IMR-90 (cell line): ENCODE measurements around the gene LRRIQ4. TPM values are rescaled to one million over a fixed set of nuclear protein-coding genes. Genes with fewer than 3 reads are reported as not detected.

Source experiments
- ATAC-seq: fragments of 200-7000 bp; cut with Tn5 transposase; 2 replicates; pipeline ENCODE4 v1.9.1; 2020; ENCODE audit warnings: low read depth, mild to moderate bottlenecking, moderate library complexity
- BruUV-seq: library from RNA; stranded (reverse); fragments of 400-500 nt; replicated peaks from 2 replicates; lab custom pipeline; 2021; lab: Mats Ljungman, UMichigan
- CTCF ChIA-PET: fragments of 300-600 bp; formaldehyde crosslinking; extraction: SDS; loops from one replicate; lab custom pipeline; 2021; ENCODE audit warnings: antibody characterized with exemption; lab: Yijun Ruan, JAX
- POLR2A ChIA-PET: fragments of 300-600 bp; sonication (Branson Sonifier 250); formaldehyde crosslinking; loops from one replicate; lab custom pipeline; 2022; ENCODE audit warnings: antibody characterized with exemption; ENCODE audit not compliant: unreplicated experiment; lab: Charles Lee
- DNase-seq: peaks from one replicate; pipeline ENCODE4 v3.0.0; 2013
- H2AFZ ChIP-seq: replicated peaks from 2 replicates; pipeline ENCODE3; 2013; ENCODE audit warnings: low read length, mild to moderate bottlenecking; ENCODE audit not compliant: poor library complexity
- H2AK5ac ChIP-seq: 2 replicates; pipeline ENCODE4 v1.6.1; 2013; ENCODE audit warnings: low read depth, low read length, inconsistent platforms
- H2AK9ac ChIP-seq: replicated peaks from 2 replicates; pipeline ENCODE3; 2013; ENCODE audit warnings: mild to moderate bottlenecking, low read depth, low read length, moderate library complexity; ENCODE audit not compliant: poor library complexity
- H2BK120ac ChIP-seq: 2 replicates; pipeline ENCODE4 v1.6.1; 2013; ENCODE audit warnings: low read depth, low read length, inconsistent platforms
- H2BK15ac ChIP-seq: 3 replicates; pipeline ENCODE4 v1.6.1; 2013; ENCODE audit warnings: low read depth, low read length, inconsistent platforms
- H2BK20ac ChIP-seq: 2 replicates; pipeline ENCODE4 v1.6.1; 2013; ENCODE audit warnings: low read depth, mild to moderate bottlenecking, inconsistent platforms, low read length, moderate library complexity
- H2BK5ac ChIP-seq: 2 replicates; pipeline ENCODE4 v1.6.1; 2013; ENCODE audit warnings: mild to moderate bottlenecking, low read depth, low read length, inconsistent platforms; ENCODE audit not compliant: poor library complexity, severe bottlenecking
- H3K14ac ChIP-seq: replicated peaks from 2 replicates; pipeline ENCODE4 v1.6.1; 2013; ENCODE audit warnings: low read depth, low read length, inconsistent platforms
- H3K18ac ChIP-seq: 2 replicates; pipeline ENCODE4 v1.6.1; 2013; ENCODE audit warnings: low read depth, low read length, control low read depth
- H3K23ac ChIP-seq: 2 replicates; pipeline ENCODE4 v1.6.1; 2013; ENCODE audit warnings: low read depth, low read length, inconsistent platforms
- H3K27ac ChIP-seq: 2 replicates; pipeline ENCODE4 v1.5.1; 2013; ENCODE audit warnings: mild to moderate bottlenecking, control low read depth, low read length; ENCODE audit not compliant: insufficient read depth
- H3K27me3 ChIP-seq: 2 replicates; pipeline ENCODE4 v1.6.1; 2013; ENCODE audit warnings: low read length; ENCODE audit not compliant: control insufficient read depth, insufficient read depth
- H3K36me3 ChIP-seq: 2 replicates; pipeline ENCODE4 v1.6.1; 2013; ENCODE audit warnings: low read length, mixed read lengths; ENCODE audit not compliant: control insufficient read depth, insufficient read depth
- H3K4ac ChIP-seq: 2 replicates; pipeline ENCODE4 v1.6.1; 2013; ENCODE audit warnings: low read depth, low read length, inconsistent platforms
- H3K4me1 ChIP-seq: 2 replicates; pipeline ENCODE4 v1.6.1; 2013; ENCODE audit warnings: low read length, mixed read lengths; ENCODE audit not compliant: control insufficient read depth, insufficient read depth
- H3K4me2 ChIP-seq: 2 replicates; pipeline ENCODE4 v1.6.1; 2013; ENCODE audit warnings: low read depth, mild to moderate bottlenecking, control low read depth, low read length, moderate library complexity
- H3K4me3 ChIP-seq: 2 replicates; pipeline ENCODE4 v1.5.1; 2013; ENCODE audit warnings: low read depth, mild to moderate bottlenecking, control low read depth, low read length, moderate library complexity; ENCODE audit not compliant: insufficient read depth
- H3K56ac ChIP-seq: 2 replicates; pipeline ENCODE4 v1.6.1; 2013; ENCODE audit warnings: low read length, inconsistent platforms; ENCODE audit not compliant: insufficient read depth; ENCODE audit errors: extremely low read depth
- H3K79me1 ChIP-seq, 2 experiments: 2 replicates each; pipeline ENCODE4 v1.6.1; 2013; ENCODE audit warnings: low read length in 2 of 2, inconsistent platforms in 1 of 2, low read depth in 1 of 2
- H3K9ac ChIP-seq: 2 replicates; pipeline ENCODE4 v1.6.1; 2013; ENCODE audit warnings: low read depth, low read length, control low read depth
- H3K9me1 ChIP-seq: 2 replicates; pipeline ENCODE4 v1.6.1; 2013; ENCODE audit warnings: low read length, inconsistent platforms; ENCODE audit not compliant: insufficient read depth
- H3K9me3 ChIP-seq: 2 replicates; pipeline ENCODE4 v1.6.1; 2013; ENCODE audit warnings: low read length; ENCODE audit not compliant: control insufficient read depth, insufficient read depth
- H4K20me1 ChIP-seq: 2 replicates; pipeline ENCODE4 v1.6.1; 2013; ENCODE audit warnings: low read length, inconsistent platforms; ENCODE audit not compliant: insufficient read depth
- H4K5ac ChIP-seq: 2 replicates; pipeline ENCODE4 v1.6.1; 2013; ENCODE audit warnings: mild to moderate bottlenecking, low read depth, low read length, control low read depth
- H4K8ac ChIP-seq, 2 experiments: 2 replicates each; pipeline ENCODE4 v1.6.1; 2013; ENCODE audit warnings: low read depth in 2 of 2, low read length in 2 of 2, control low read depth in 1 of 2, inconsistent platforms in 1 of 2
- H4K91ac ChIP-seq: 2 replicates; pipeline ENCODE4 v1.6.1; 2013; ENCODE audit warnings: low read depth, low read length, inconsistent platforms; ENCODE audit not compliant: insufficient read depth
- BHLHE40 ChIP-seq: fragments of 150-350 bp; IDR thresholded peaks from 2 replicates; pipeline ENCODE4 v1.6.1; 2016; ENCODE audit warnings: mild to moderate bottlenecking, low read depth, low read length
- CEBPB ChIP-seq: IDR thresholded peaks from 2 replicates; pipeline ENCODE4 v1.6.1; 2012; ENCODE audit warnings: low read depth, low read length, improper control_type of control experiment
- CHD1 ChIP-seq: IDR thresholded peaks from 2 replicates; pipeline ENCODE4 v1.6.1; 2012; ENCODE audit warnings: low read depth, low read length, improper control_type of control experiment
- FOS ChIP-seq: fragments of 150-350 bp; IDR thresholded peaks from 2 replicates; pipeline ENCODE4 v1.6.1; 2016; ENCODE audit warnings: low read depth, low read length
- MAFK ChIP-seq: IDR thresholded peaks from 2 replicates; pipeline ENCODE4 v1.6.1; 2012; ENCODE audit warnings: low read depth, low read length, improper control_type of control experiment
- MAZ ChIP-seq: IDR thresholded peaks from 2 replicates; pipeline ENCODE4 v1.6.1; 2012; ENCODE audit warnings: low read depth, mild to moderate bottlenecking, low read length, improper control_type of control experiment, moderate library complexity, borderline replicate concordance
- MXI1 ChIP-seq: IDR thresholded peaks from 2 replicates; pipeline ENCODE4 v1.6.1; 2012; ENCODE audit warnings: low read depth, mild to moderate bottlenecking, low read length, moderate library complexity, borderline replicate concordance
- NFE2L2 ChIP-seq: fragments of 150-350 bp; IDR thresholded peaks from 2 replicates; pipeline ENCODE4 v1.6.1; 2016; ENCODE audit warnings: low read depth, mild to moderate bottlenecking, low read length
- POLR2A ChIP-seq: IDR thresholded peaks from 2 replicates; pipeline ENCODE4 v1.6.1; 2012; ENCODE audit warnings: mild to moderate bottlenecking, low read depth, low read length
- RAD21 ChIP-seq: IDR thresholded peaks from 2 replicates; pipeline ENCODE4 v1.6.1; 2012; ENCODE audit warnings: low read length, improper control_type of control experiment
- RCOR1 ChIP-seq: IDR thresholded peaks from 2 replicates; pipeline ENCODE4 v1.6.1; 2012; ENCODE audit warnings: mild to moderate bottlenecking, low read length, improper control_type of control experiment; ENCODE audit not compliant: insufficient replicate concordance
- RFX5 ChIP-seq: IDR thresholded peaks from 2 replicates; pipeline ENCODE4 v1.8.0; 2012; ENCODE audit warnings: low read depth, mild to moderate bottlenecking, low read length, moderate library complexity
- SMC3 ChIP-seq: fragments of 150-350 bp; IDR thresholded peaks from 2 replicates; pipeline ENCODE4 v1.6.1; 2016; ENCODE audit warnings: low read depth, mild to moderate bottlenecking, antibody characterized with exemption, low read length, moderate library complexity
- WGBS, 2 experiments: methylation state at CpG; one replicate each; pipeline versions ENCODE4 v1.1.5 to v1.1.7; 2013; ENCODE audit warnings: missing lambda C conversion rate in 2 of 2; ENCODE audit not compliant: insufficient read length in 1 of 2; ENCODE audit errors: extremely low coverage in 2 of 2; 5-methylcytosine and 5-hydroxymethylcytosine counted together
- dilution Hi-C: fragments of 300-500 bp; cut with HindIII; formaldehyde crosslinking; loops from one replicate; pipeline ENCODE4 v1.14.3; 2018; ENCODE audit warnings: low sequenced_read_pairs; ENCODE audit not compliant: unreplicated experiment
- in situ Hi-C: fragments of 300-500 bp; cut with MboI; formaldehyde crosslinking; loops from 3 replicates; pipeline ENCODE4 v1.14.3; 2019; ENCODE audit warnings: low sequenced_read_pairs, inconsistent platforms, mixed read lengths
- intact Hi-C: fragments of 100-400 bp; cut with micrococcal nuclease; formaldehyde crosslinking; loops from 2 replicates; pipeline ENCODE4 v1.10.0; 2022
- polyA plus RNA-seq, 3 experiments: library from polyadenylated mRNA; depleted of rRNA; stranded (reverse); fragments of >200 nt; gene quantifications; 2 replicates each; pipeline ENCODE4 v1.2.3, GENCODE V29; 2012; ENCODE audit warnings: low replicate concordance in 1 of 3
- total RNA-seq: library from RNA; depleted of rRNA; stranded (reverse); fragments of >200 nt; gene quantifications from 2 replicates; pipeline ENCODE4 v1.2.3, GENCODE V29; 2012
- TF ChIP-seq, protein P1 (sequence below): fragments of 150-350 bp; IDR thresholded peaks from 2 replicates; pipeline ENCODE4 v1.6.1; 2017; ENCODE audit warnings: mild to moderate bottlenecking, antibody characterized with exemption, low read length, low read depth
- TF ChIP-seq, protein P2 (sequence below): conservative IDR thresholded peaks from 2 replicates; pipeline ENCODE4 v1.5.1; 2012; ENCODE audit warnings: mild to moderate bottlenecking, low read depth, low read length, improper control_type of control experiment
- TF ChIP-seq, protein P3 (sequence below): fragments of 150-350 bp; IDR thresholded peaks from 2 replicates; pipeline ENCODE4 v1.6.1; 2016; ENCODE audit warnings: low read depth, mild to moderate bottlenecking, low read length, moderate library complexity, borderline replicate concordance

LRRIQ4 gene
- total and polyA plus RNA-seq, 2 of the 4 experiments (the other 2 are of a cell fraction): not detected

GRCh38 chr3:169879013-169879557 is 66.4 kb downstream of the LRRIQ4 start:
- no peak overlapping the region for H2BK5ac ChIP-seq
- no peaks in the 10 kb centered on the region for H3K36me3 ChIP-seq
- H2BK15ac ChIP-seq: no peak overlapping the region
- no peak overlapping the region for H2BK20ac ChIP-seq
- H4K91ac ChIP-seq: no peak overlapping the region
- no peak overlapping the region for H2AK5ac ChIP-seq
- no peaks in the 10 kb centered on the region for H3K79me1 ChIP-seq
- no peak overlapping the region for H3K56ac ChIP-seq
- no peaks in the 10 kb centered on the region for H3K9me3 ChIP-seq
- 67% methylated on average over 2 of the region's 8 CpGs; no CpG with 5 or more reads in 1 of the 2 experiments for WGBS, 2 experiments
- H4K8ac ChIP-seq: no peak overlapping the region
- no peak overlapping the region for H3K9ac ChIP-seq
- peaks cover 5% of the 10 kb centered on the region; the same call in 1 of the 2 replicates for H3K27me3 ChIP-seq
- dilution Hi-C loops (no loop called here), intact Hi-C loops (no loop called here), in situ Hi-C loops (no loop called here)
- no peak overlapping the region for H2AK9ac ChIP-seq
- TF ChIP-seq NFE2L2 (no peak), MXI1 (no peak), CHD1 (no peak), BHLHE40 (no peak), SMC3 (no peak), RFX5 (no peak), FOS (no peak), RAD21 (no peak), MAFK (no peak), RCOR1 (no peak), MAZ (no peak), POLR2A (no peak), CEBPB (no peak)
- TF ChIP-seq, protein P1, sequence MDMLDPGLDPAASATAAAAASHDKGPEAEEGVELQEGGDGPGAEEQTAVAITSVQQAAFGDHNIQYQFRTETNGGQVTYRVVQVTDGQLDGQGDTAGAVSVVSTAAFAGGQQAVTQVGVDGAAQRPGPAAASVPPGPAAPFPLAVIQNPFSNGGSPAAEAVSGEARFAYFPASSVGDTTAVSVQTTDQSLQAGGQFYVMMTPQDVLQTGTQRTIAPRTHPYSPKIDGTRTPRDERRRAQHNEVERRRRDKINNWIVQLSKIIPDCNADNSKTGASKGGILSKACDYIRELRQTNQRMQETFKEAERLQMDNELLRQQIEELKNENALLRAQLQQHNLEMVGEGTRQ: no peak
- TF ChIP-seq, protein P2, sequence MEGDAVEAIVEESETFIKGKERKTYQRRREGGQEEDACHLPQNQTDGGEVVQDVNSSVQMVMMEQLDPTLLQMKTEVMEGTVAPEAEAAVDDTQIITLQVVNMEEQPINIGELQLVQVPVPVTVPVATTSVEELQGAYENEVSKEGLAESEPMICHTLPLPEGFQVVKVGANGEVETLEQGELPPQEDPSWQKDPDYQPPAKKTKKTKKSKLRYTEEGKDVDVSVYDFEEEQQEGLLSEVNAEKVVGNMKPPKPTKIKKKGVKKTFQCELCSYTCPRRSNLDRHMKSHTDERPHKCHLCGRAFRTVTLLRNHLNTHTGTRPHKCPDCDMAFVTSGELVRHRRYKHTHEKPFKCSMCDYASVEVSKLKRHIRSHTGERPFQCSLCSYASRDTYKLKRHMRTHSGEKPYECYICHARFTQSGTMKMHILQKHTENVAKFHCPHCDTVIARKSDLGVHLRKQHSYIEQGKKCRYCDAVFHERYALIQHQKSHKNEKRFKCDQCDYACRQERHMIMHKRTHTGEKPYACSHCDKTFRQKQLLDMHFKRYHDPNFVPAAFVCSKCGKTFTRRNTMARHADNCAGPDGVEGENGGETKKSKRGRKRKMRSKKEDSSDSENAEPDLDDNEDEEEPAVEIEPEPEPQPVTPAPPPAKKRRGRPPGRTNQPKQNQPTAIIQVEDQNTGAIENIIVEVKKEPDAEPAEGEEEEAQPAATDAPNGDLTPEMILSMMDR: no peak
- TF ChIP-seq, protein P3, sequence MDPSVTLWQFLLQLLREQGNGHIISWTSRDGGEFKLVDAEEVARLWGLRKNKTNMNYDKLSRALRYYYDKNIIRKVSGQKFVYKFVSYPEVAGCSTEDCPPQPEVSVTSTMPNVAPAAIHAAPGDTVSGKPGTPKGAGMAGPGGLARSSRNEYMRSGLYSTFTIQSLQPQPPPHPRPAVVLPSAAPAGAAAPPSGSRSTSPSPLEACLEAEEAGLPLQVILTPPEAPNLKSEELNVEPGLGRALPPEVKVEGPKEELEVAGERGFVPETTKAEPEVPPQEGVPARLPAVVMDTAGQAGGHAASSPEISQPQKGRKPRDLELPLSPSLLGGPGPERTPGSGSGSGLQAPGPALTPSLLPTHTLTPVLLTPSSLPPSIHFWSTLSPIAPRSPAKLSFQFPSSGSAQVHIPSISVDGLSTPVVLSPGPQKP: no peak
- ChIA-PET POLR2A (no interaction called here), CTCF (no interaction called here)
- H2AFZ ChIP-seq: no peak overlapping the region
- H3K9me1 ChIP-seq: no peaks in the 10 kb centered on the region
- no peak overlapping the region for H2BK120ac ChIP-seq
- no peak overlapping the region for H3K27ac ChIP-seq
- H3K4me3 ChIP-seq: no peak overlapping the region
- H3K4ac ChIP-seq: no peak overlapping the region
- no peak overlapping the region for H3K4me2 ChIP-seq
- H4K20me1 ChIP-seq: no peaks in the 10 kb centered on the region
- BruUV-seq: no TSS peak
- H4K5ac ChIP-seq: no peak overlapping the region
- H3K14ac ChIP-seq: no peak overlapping the region
- no peaks in the 10 kb centered on the region for H3K4me1 ChIP-seq
- no peak overlapping the region for H3K23ac ChIP-seq
- H3K18ac ChIP-seq: no peak overlapping the region
- DNase-seq (no peak), ATAC-seq (no peak)
